ENCODE results near the gene ITGAL.

Gene ITGAL

GRCh38 chr16:30569746-30570635 is 97.4 kb downstream of the ITGAL start:
- DNase-seq = no peak

DNA sequence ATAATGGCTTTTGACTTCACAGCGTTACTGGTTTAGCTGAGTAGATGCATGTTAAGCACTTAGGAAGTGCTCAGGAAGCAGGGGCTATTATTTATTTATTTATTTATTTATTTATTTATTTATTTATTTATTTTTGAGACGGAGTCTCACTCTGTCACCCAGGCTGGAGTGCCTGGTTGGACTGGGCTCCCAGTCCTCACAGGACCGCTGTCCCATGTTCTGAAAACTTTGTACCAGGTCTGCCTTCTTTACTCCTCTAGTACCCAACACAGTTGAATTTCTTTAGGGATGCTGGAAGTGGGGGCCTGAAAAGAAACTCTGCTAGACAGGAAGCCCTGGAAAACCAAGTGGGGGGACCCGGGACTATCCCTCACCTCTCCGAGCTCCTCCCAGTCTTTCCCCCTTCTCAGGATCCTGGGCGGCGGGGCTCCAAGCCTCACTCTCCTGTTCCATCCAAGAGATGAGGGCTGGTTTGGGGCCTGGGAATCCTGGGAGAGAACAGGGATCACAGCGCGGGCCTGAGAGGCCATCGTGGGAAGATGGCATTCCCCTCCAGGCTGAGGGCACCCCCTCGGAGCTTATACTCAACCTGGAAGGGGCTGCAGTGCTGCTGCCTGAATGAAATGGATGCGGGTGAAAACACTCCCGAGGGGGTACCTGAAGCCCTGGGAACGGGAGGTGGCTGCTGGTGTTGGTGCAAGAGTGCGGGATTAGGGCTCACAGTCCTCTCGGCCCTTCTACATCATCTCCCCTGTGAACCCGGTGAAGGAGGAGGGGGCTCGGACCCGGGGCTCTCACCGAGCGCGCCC is 98.3 kb downstream of the ITGAL start:
- no peak for DNase-seq

- DNase-seq = peak; percentile 80
Measured at GRCh38 chr16:30571445-30572322, 99.1 kb downstream of the ITGAL start, which contains the start of gene ZNF688. Gene ZNF688, minus strand, starts transcription at chr16:30571714. Its CDS starts 85 bp downstream, at chr16:30571629.
